Keratinocyte (primary cell): Measurements from ENCODE around the gene NRN1L. TPM values are rescaled to one million over a fixed set of nuclear protein-coding genes. Genes with fewer than 3 reads are reported as not detected.

Experiments used
- DNase-seq: peaks from one replicate; pipeline ENCODE4 v3.0.0-alpha.2; 2011; ENCODE audit warnings: low read depth, missing footprints, low spot score
- FAIRE-seq: peaks from 2 replicates; lab custom pipeline; 2011; peaks lifted over from hg19 to GRCh38; lab: Jason Lieb, UNC
- H2AFZ ChIP-seq: 2 replicates; pipeline ENCODE4 v1.6.0; 2012; ENCODE audit warnings: low read length, control low read depth, inconsistent platforms; ENCODE audit not compliant: control insufficient read depth
- H3K27ac ChIP-seq: 2 replicates; pipeline ENCODE4 v1.5.1; 2011; ENCODE audit warnings: low read length; ENCODE audit not compliant: control insufficient read depth, insufficient read depth
- H3K27me3 ChIP-seq: 3 replicates; pipeline ENCODE4 v1.6.0; 2011; ENCODE audit warnings: low read length; ENCODE audit not compliant: control insufficient read depth, insufficient read depth; ENCODE audit errors: extremely low read depth
- H3K36me3 ChIP-seq, 2 experiments: 2 replicates in 1 of 2; 3 replicates in 1 of 2; pipeline ENCODE4 v1.5.1; 2011; ENCODE audit warnings: low read length in 2 of 2, mild to moderate bottlenecking in 1 of 2; ENCODE audit not compliant: control insufficient read depth in 2 of 2, insufficient read depth in 2 of 2; ENCODE audit errors: extremely low read depth in 1 of 2
- H3K4me1 ChIP-seq: 3 replicates; pipeline ENCODE4 v1.5.1; 2011; ENCODE audit warnings: low read length; ENCODE audit not compliant: control insufficient read depth, insufficient read depth; ENCODE audit errors: extremely low read depth
- H3K4me2 ChIP-seq: 3 replicates; pipeline ENCODE4 v1.6.0; 2011; ENCODE audit warnings: low read depth, low read length; ENCODE audit not compliant: control insufficient read depth, insufficient read depth; ENCODE audit errors: extremely low read depth
- H3K4me3 ChIP-seq, 3 experiments: fragments of 200-600 bp in 1 of 3; sonication (generic) in 1 of 3; 2 replicates in 2 of 3; 3 replicates in 1 of 3; pipeline ENCODE4 v1.5.1; 2011 to 2016; ENCODE audit warnings: low read length in 3 of 3, mild to moderate bottlenecking in 3 of 3, control low read depth in 2 of 3, inconsistent platforms in 1 of 3, low read depth in 1 of 3, mixed read lengths in 1 of 3, mixed run types in 1 of 3, moderate library complexity in 1 of 3; ENCODE audit not compliant: control insufficient read depth in 2 of 3, insufficient read depth in 2 of 3; ENCODE audit errors: extremely low read depth in 1 of 3
- H3K79me2 ChIP-seq: 2 replicates; pipeline ENCODE4 v1.6.0; 2012; ENCODE audit warnings: low read length; ENCODE audit not compliant: control insufficient read depth, insufficient read depth
- H3K9ac ChIP-seq: 3 replicates; pipeline ENCODE4 v1.6.0; 2011; ENCODE audit warnings: low read length; ENCODE audit not compliant: control insufficient read depth, insufficient read depth; ENCODE audit errors: extremely low read depth
- H3K9me1 ChIP-seq: 3 replicates; pipeline ENCODE4 v1.6.0; 2011; ENCODE audit warnings: low read length; ENCODE audit not compliant: control insufficient read depth, insufficient read depth; ENCODE audit errors: extremely low read depth
- H3K9me3 ChIP-seq: 2 replicates; pipeline ENCODE4 v1.5.1; 2012; ENCODE audit warnings: low read depth, low read length; ENCODE audit not compliant: control insufficient read depth
- H4K20me1 ChIP-seq: 3 replicates; pipeline ENCODE4 v1.6.0; 2011; ENCODE audit warnings: low read length; ENCODE audit not compliant: control insufficient read depth, insufficient read depth; ENCODE audit errors: extremely low read depth
- CTCF ChIP-seq, 3 experiments: IDR thresholded peaks in 1 of 3; conservative IDR thresholded peaks in 1 of 3; optimal IDR thresholded peaks in 1 of 3; 2 replicates in 2 of 3; 3 replicates in 1 of 3; pipeline versions ENCODE3 to v1.5.1; 2011; ENCODE audit warnings: low read length in 3 of 3, mild to moderate bottlenecking in 3 of 3, moderate library complexity in 2 of 3, control low read depth in 1 of 3, inconsistent platforms in 1 of 3; ENCODE audit not compliant: insufficient read depth in 2 of 3; ENCODE audit errors: extremely low read depth in 1 of 3
- EZH2 ChIP-seq: IDR thresholded peaks from one replicate; pipeline ENCODE4 v1.6.1; 2012; ENCODE audit warnings: inconsistent platforms, mild to moderate bottlenecking, low read length, moderate library complexity
- dilution Hi-C: fragments of 300-500 bp; cut with MboI; formaldehyde crosslinking; loops from one replicate; pipeline ENCODE4 v1.7.0; 2020; ENCODE audit warnings: low sequenced_read_pairs; ENCODE audit not compliant: extremely low pct_ligation_motif_present
- polyA plus RNA-seq, 5 experiments: library from polyadenylated mRNA; depleted of rRNA in 3 of 5; stranded (reverse) in 3 of 5; stranded (forward) in 1 of 5; unstranded in 1 of 5; fragments of >200 nt; gene quantifications; 1 replicate in 1 of 5; 2 replicates in 3 of 5; 3 replicates in 1 of 5; pipeline versions ENCODE4 v1.2.1 to v1.2.3, GENCODE V29; 2011 to 2012; ENCODE audit warnings: missing spikeins in 2 of 5, low read depth in 1 of 5, low replicate concordance in 1 of 5

The NRN1L gene
- polyA plus RNA-seq, 1 donor (not counting 4 experiments of a cell fraction or from before 2014, with no cell fraction given), result not detected

- no peaks in the 10 kb centered on the region for H4K20me1 ChIP-seq
- H3K9me1 ChIP-seq, result no peaks in the 10 kb centered on the region
- no peak overlapping the region for H2AFZ ChIP-seq
- FAIRE-seq (no peak), DNase-seq (no peak)
- no peak for TF ChIP-seq CTCF (optimal IDR thresholded peaks at IDR 0.05 in 1 of 3, IDR thresholded peaks at IDR 0.05 in 1 of 3, conservative IDR thresholded peaks at IDR 0.05 in 1 of 3; ENCODE audit: extremely low read depth in 1 of 3, insufficient read depth in 2 of 3, low read length in 3 of 3)
- no peak for TF ChIP-seq EZH2
- no peaks in the 10 kb centered on the region for H3K9me3 ChIP-seq
- dilution Hi-C loops, result no loop called here
- no peak overlapping the region for H3K4me2 ChIP-seq
- H3K79me2 ChIP-seq, result peaks cover 13% of the 10 kb centered on the region
- H3K36me3 ChIP-seq, result peaks cover 0 to 10% of the 10 kb centered on the region in 2 experiments
- H3K4me1 ChIP-seq, result no peaks in the 10 kb centered on the region
- H3K9ac ChIP-seq, result no peak overlapping the region
- no peaks in the 10 kb centered on the region for H3K27me3 ChIP-seq
- no peak overlapping the region for H3K27ac ChIP-seq
- H3K4me3 ChIP-seq, result no peak overlapping the region
These were observed 18.1 kb downstream of the NRN1L start for GRCh38 chr16:67902831-67903230.

- peaks cover 5 to 19% of the 10 kb centered on the region in 2 experiments for H3K36me3 ChIP-seq
- H3K4me3 ChIP-seq, result no peak overlapping the region
- DNase-seq (no peak), FAIRE-seq (no peak)
- H3K27me3 ChIP-seq, result no peaks in the 10 kb centered on the region
- H3K4me2 ChIP-seq, result no peak overlapping the region
- H4K20me1 ChIP-seq, result no peaks in the 10 kb centered on the region
- TF ChIP-seq EZH2 (no peak), CTCF (optimal IDR thresholded peaks at IDR 0.05 in 1 of 3, IDR thresholded peaks at IDR 0.05 in 1 of 3, conservative IDR thresholded peaks at IDR 0.05 in 1 of 3; ENCODE audit: extremely low read depth in 1 of 3, insufficient read depth in 2 of 3, low read length in 3 of 3) (no peak)
- no peak overlapping the region for H3K9ac ChIP-seq
- no peaks in the 10 kb centered on the region for H3K79me2 ChIP-seq
- H3K9me3 ChIP-seq, result no peaks in the 10 kb centered on the region
- peaks cover 4% of the 10 kb centered on the region for H3K4me1 ChIP-seq
- H2AFZ ChIP-seq, result no peak overlapping the region
- dilution Hi-C loops, result no loop called here
- H3K27ac ChIP-seq, result no peak overlapping the region
- H3K9me1 ChIP-seq, result no peaks in the 10 kb centered on the region
These were observed 22.9 kb downstream of the NRN1L start for GRCh38 chr16:67907397-67908180.
